Fibroblast of pulmonary artery (primary cell): ENCODE results near the gene POC5.

Experiments used
- DNase-seq: peaks from one replicate; pipeline ENCODE4 v3.0.0-alpha.2; 2010; ENCODE audit warnings: low read depth
- H3K4me3 ChIP-seq: replicated peaks from 2 replicates; pipeline ENCODE4 v1.5.1; 2011; ENCODE audit warnings: low read depth, mild to moderate bottlenecking, control low read depth, low read length, moderate library complexity
- CTCF ChIP-seq: IDR thresholded peaks from 2 replicates; pipeline ENCODE4 v1.5.1; 2011; ENCODE audit warnings: mild to moderate bottlenecking, control low read depth, low read length, inconsistent platforms; ENCODE audit errors: missing control alignments

The POC5 gene

GRCh38 chr5:75670577-75670976 is 46.7 kb downstream of the POC5 start:
- TF ChIP-seq CTCF = no peak
- no peak overlapping the region for H3K4me3 ChIP-seq
- peak; percentile 28 for DNase-seq

GRCh38 chr5:75668977-75669689 is 48.1 kb downstream of the POC5 start:
- no peak for TF ChIP-seq CTCF
- peak; percentile 25 for DNase-seq
- H3K4me3 ChIP-seq = no peak overlapping the region

- TF ChIP-seq CTCF = no peak
- H3K4me3 ChIP-seq = no peak overlapping the region
Measured at GRCh38 chr5:75668445-75668844, 48.8 kb downstream of the POC5 start.

GRCh38 chr5:75667586-75667985 is 49.7 kb downstream of the POC5 start:
- TF ChIP-seq CTCF = no peak
- no peak for DNase-seq
- no peak overlapping the region for H3K4me3 ChIP-seq

More at GRCh38 chr5:75668445-75668844, 48.8 kb downstream of the POC5 start:
- no peak for DNase-seq

GRCh38 chr5:75666801-75667200 is 50.4 kb downstream of the POC5 start:
- H3K4me3 ChIP-seq = no peak overlapping the region
- TF ChIP-seq CTCF = no peak
- no peak for DNase-seq

GRCh38 chr5:75664979-75665378 is 52.3 kb downstream of the POC5 start:
- no peak for TF ChIP-seq CTCF
- H3K4me3 ChIP-seq = no peak overlapping the region
- DNase-seq = no peak

GRCh38 chr5:75663579-75664284 is 53.5 kb downstream of the POC5 start:
- TF ChIP-seq CTCF = no peak
- DNase-seq = no peak
- no peak overlapping the region for H3K4me3 ChIP-seq
